Measurements from ENCODE around the gene LIMS2. TPM values are rescaled to one million over a fixed set of nuclear protein-coding genes. Genes with fewer than 3 reads are reported as not detected.

LIMS2 gene
- total and polyA plus RNA-seq, 2 experiments from 2014 or later, result 32.9 to 48.8 TPM

GRCh38 chr2:127624756-127625571 is 50.4 kb downstream of the LIMS2 start:
- no peak overlapping the region for H3K4me3 ChIP-seq
- TF ChIP-seq CTCF (IDR thresholded peaks at IDR 0.05; ENCODE audit: low read depth, low read length), result no peak
- no peaks in the 10 kb centered on the region for H3K27me3 ChIP-seq
- H3K4me1 ChIP-seq (ENCODE audit: low read depth), result no peaks in the 10 kb centered on the region
- H3K36me3 ChIP-seq, result no peaks in the 10 kb centered on the region
- DNase-seq (ENCODE audit: low read depth in 1 of 2, low spot score in 1 of 2), result no peak
- no peak overlapping the region for H3K27ac ChIP-seq
- H3K9me3 ChIP-seq (ENCODE audit: low read depth), result no peaks in the 10 kb centered on the region

GRCh38 chr2:127624320-127624755 is 51.0 kb downstream of the LIMS2 start:
- Histone ChIP-seq H3K4me1 (ENCODE audit: low read depth) (no peaks in the 10 kb centered on the region), H3K4me3 (no peak overlapping the region), H3K36me3 (no peaks in the 10 kb centered on the region), H3K9me3 (ENCODE audit: low read depth) (no peaks in the 10 kb centered on the region), H3K27me3 (no peaks in the 10 kb centered on the region), H3K27ac (no peak overlapping the region)
- TF ChIP-seq CTCF (IDR thresholded peaks at IDR 0.05; ENCODE audit: low read depth, low read length), result no peak
- no peak for DNase-seq (ENCODE audit: low read depth in 1 of 2, low spot score in 1 of 2)

GRCh38 chr2:127623388-127624319 is 51.7 kb downstream of the LIMS2 start:
- H3K36me3 ChIP-seq, result no peaks in the 10 kb centered on the region
- no peaks in the 10 kb centered on the region for H3K27me3 ChIP-seq
- H3K27ac ChIP-seq, result no peak overlapping the region
- H3K9me3 ChIP-seq (ENCODE audit: low read depth), result no peaks in the 10 kb centered on the region
- no peak overlapping the region for H3K4me3 ChIP-seq
- DNase-seq (ENCODE audit: low read depth in 1 of 2, low spot score in 1 of 2), result peak in 1 of 2 donors; percentile 6
- no peak for TF ChIP-seq CTCF (IDR thresholded peaks at IDR 0.05; ENCODE audit: low read depth, low read length)
- H3K4me1 ChIP-seq (ENCODE audit: low read depth), result no peaks in the 10 kb centered on the region

GRCh38 chr2:127622561-127623387 is 52.6 kb downstream of the LIMS2 start:
- no peaks in the 10 kb centered on the region for H3K36me3 ChIP-seq
- no peak overlapping the region for H3K4me3 ChIP-seq
- H3K9me3 ChIP-seq (ENCODE audit: low read depth), result no peaks in the 10 kb centered on the region
- no peak for TF ChIP-seq CTCF (IDR thresholded peaks at IDR 0.05; ENCODE audit: low read depth, low read length)
- H3K27me3 ChIP-seq, result no peaks in the 10 kb centered on the region
- H3K27ac ChIP-seq, result no peak overlapping the region
- no peak for DNase-seq (ENCODE audit: low read depth in 1 of 2, low spot score in 1 of 2)
- H3K4me1 ChIP-seq (ENCODE audit: low read depth), result no peaks in the 10 kb centered on the region

GRCh38 chr2:127621981-127622431 is 53.3 kb downstream of the LIMS2 start:
- no peak for TF ChIP-seq CTCF (IDR thresholded peaks at IDR 0.05; ENCODE audit: low read depth, low read length)
- Histone ChIP-seq H3K9me3 (ENCODE audit: low read depth) (no peaks in the 10 kb centered on the region), H3K27me3 (no peaks in the 10 kb centered on the region), H3K4me3 (no peak overlapping the region), H3K36me3 (no peaks in the 10 kb centered on the region), H3K27ac (no peak overlapping the region), H3K4me1 (ENCODE audit: low read depth) (no peaks in the 10 kb centered on the region)
- no peak for DNase-seq (ENCODE audit: low read depth in 1 of 2, low spot score in 1 of 2)
